SK-N-SH treated with all-trans-retinoic acid at 6 μM for 48 hours (cell line): Measurements from ENCODE around the gene GATAD1.

Experiments
- CREB5 ChIP-seq: fragments of 250-450 bp; sonication (Bioruptor Pico); IDR thresholded peaks from 2 replicates; pipeline ENCODE4 v1.5.1; 2020; ENCODE audit warnings: low read depth, mild to moderate bottlenecking, moderate library complexity
- ZFP30 ChIP-seq: fragments of 450-650 bp; formaldehyde crosslinking; IDR thresholded peaks from 2 replicates; pipeline ENCODE4 v1.5.0; 2022; ENCODE audit warnings: mild to moderate bottlenecking, moderate library complexity
- ZNF565 ChIP-seq: fragments of 450-650 bp; formaldehyde crosslinking; conservative IDR thresholded peaks from 2 replicates; pipeline ENCODE4 v1.5.0; 2020; ENCODE audit warnings: low read depth, mild to moderate bottlenecking, moderate library complexity
- TF ChIP-seq, protein P1 (sequence below): fragments of 250-450 bp; sonication (Bioruptor Pico); IDR thresholded peaks from 2 replicates; pipeline ENCODE4 v1.8.0; 2021; ENCODE audit warnings: low read depth, mild to moderate bottlenecking, moderate library complexity, borderline replicate concordance

DNA sequence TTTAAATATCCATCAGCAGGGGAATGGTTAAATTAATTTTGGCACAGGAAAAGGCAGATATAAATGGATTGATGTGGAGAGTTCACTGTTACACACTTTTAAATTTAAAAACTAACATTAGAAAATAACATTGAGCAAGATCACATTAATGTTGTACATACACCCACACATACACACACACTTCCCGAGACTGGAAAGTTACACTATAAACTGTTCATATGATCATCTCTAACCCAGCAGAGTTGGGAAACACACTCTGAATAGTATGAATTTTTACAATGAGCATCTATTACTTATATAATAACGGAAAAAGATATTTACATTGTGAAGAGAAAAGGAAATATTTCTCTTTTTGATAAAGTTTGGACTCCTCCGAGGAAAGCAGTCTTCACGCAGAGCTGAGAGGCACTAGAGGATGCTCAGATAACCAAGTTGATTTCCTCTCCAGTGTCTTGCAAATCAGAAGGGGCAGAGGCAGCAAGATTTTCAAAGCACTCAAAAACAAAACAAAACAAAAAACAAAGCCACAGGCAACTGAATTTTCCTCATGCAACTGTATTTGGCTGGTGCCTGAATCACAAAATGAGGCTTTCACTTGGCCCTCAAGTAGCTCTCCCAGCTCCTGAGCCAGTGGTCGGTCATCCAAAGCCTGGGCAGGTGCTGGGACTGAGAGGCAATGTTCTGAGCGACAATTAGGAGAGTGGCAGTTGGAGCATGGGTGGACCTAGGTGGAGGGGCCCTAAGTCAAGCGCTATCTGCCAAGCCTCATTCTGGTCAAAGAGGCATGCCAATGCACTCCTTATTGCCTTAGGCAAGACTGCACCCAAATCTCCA lies 10.5 kb upstream of the GATAD1 start:
- TF ChIP-seq CREB5 (CRISPR knock-in tag) (no peak), ZFP30 (CRISPR knock-in tag) (no peak), ZNF565 (CRISPR knock-in tag) (no peak)
- TF ChIP-seq, protein P1, sequence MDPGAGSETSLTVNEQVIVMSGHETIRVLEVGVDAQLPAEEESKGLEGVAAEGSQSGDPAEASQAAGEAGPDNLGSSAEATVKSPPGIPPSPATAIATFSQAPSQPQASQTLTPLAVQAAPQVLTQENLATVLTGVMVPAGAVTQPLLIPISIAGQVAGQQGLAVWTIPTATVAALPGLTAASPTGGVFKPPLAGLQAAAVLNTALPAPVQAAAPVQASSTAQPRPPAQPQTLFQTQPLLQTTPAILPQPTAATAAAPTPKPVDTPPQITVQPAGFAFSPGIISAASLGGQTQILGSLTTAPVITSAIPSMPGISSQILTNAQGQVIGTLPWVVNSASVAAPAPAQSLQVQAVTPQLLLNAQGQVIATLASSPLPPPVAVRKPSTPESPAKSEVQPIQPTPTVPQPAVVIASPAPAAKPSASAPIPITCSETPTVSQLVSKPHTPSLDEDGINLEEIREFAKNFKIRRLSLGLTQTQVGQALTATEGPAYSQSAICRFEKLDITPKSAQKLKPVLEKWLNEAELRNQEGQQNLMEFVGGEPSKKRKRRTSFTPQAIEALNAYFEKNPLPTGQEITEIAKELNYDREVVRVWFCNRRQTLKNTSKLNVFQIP (CRISPR knock-in tag): no peak
